Occipital lobe (tissue), 2 donors: ENCODE results near the gene FAM83E. TPM values are rescaled to one million over a fixed set of nuclear protein-coding genes. Genes with fewer than 3 reads are reported as not detected.

Experiments
- DNase-seq: peaks from one replicate; lab custom pipeline; 2025; lab: John Stamatoyannopoulos, UW
- total RNA-seq: library from RNA; depleted of rRNA; stranded (reverse); fragments of >200 nt; gene quantifications from one replicate; pipeline ENCODE4 v1.2.3, GENCODE V29; 2014

Gene FAM83E
- total RNA-seq, 1 donor from 2014 or later, result 0.47 TPM

DNA sequence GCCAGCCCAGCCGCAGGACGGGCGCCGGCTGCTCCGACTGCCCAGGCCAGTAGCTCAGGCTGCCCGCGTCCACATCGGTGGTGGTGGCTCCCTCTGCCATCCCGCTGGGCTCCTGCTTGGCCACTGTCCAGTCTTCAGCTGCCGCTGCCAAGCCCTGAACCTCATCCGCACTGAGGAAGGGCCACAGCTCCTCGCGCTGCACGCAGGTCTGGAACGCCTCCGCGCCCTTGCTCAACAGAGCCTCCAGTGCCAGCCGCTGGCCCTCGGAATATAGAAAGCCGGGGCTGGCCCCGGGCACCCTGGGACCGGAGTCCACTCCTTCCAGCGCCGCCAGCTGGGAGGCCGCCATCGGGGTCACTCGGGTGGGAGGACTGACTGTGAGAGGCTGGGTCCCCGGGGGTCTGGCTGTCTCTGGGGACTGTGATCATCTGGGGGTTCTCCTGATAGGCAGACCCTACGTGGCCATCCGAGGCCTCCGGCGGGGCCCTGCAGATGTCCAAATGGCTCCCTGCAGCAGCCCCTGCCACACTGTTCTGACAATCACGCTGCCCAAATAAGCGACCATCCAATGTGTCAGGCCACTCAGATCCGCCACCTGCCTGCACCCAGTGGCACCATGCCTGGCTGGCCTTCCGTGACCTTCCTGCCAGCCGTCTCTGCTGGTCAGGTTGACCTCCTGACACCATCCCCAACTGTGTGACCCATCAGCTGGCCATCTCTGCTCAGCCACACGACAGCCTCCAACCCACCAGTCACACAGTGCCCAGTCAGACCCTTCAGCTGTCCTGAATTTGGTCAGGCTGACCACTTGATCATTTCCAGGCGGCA, 1.6 kb downstream of the FAM83E start:
- DNase-seq, result no peak

DNA sequence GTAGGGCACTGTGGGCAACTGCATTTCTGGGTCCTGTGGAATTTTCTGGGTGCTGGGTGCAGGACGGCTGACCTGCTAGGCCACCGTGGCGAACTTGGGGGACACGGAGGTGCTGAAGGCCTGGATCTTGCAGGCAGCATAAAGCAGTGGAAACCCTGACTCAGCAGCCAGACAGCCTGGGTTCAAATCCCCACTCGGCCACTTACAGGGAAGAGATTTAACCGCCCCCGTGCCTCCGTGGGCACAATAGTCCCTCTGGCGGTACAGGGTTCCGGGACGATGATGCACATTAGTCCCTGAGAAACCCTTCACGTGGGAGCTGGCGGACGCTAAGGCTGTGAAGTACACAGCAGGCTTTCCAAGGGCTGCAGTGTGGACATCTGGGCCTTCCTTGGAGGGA, 3.0 kb downstream of the FAM83E start:
- no peak for DNase-seq

DNA sequence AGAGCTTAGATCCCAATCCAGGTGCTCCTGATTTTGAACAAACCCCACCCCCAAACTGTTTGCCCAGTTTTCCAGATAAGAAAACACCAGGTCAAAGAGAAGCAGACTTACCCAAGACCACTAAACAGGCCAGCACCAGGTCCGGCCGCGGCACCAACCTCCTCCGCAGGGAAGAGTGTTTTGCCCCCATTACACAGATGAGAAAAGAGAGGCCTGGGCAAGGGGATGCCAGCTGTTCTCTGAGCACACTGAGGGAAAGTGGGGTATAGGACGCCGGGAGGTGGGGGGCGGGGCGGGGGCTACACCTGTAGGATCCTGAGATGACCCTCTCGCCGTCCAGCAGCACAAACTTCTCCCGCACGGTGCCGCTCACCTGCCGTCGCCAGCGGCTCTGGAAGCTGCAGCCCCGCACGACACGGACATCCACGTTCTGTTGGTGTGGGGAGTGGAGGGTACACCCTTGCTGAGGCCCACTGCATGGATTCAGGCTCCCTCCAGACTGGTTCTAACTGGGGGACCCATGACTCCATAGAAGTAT, 5.2 kb downstream of the FAM83E start:
- no peak for DNase-seq

DNA sequence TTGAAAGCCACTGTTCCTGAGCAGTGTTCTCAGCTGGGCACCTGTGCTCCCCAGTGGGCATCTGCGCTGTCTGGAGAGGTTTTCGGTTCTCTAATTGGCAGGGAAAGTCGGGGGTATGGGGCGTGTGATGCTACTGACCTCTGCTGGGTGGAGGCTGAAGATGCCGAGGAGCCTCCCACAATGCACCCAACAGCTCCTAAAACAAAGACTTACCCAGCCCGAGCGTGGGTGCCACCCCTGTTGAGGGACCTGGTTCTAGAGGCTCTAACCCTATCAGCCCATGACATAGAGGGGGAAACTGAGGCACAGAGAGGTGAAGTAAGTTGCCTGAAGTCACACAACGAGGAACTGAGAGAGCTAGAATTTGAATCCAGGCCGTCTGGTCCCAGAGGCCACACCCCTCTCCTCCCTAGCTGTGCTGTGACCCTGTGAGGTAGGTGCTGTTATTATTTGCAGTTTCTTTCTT, 6.0 kb downstream of the FAM83E start:
- no peak for DNase-seq

DNA sequence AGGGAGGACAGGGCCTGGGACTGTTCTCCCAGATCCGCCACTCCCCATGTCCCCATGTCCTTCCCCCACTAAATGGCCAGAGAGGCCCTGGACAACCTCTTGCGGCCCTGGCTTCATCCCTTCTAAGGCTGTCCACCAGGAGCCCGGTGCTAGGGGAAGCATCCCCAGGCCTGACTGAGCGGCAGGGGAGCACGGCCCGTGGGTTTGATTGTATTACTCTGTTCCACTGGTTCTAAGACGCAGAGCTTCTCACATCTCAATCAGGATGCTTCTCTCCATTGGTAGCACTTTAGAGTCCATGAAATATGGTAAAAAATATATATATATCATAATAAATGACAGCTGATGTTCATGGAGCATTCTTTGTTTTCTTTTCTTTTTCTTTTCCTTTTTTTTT, 7.5 kb downstream of the FAM83E start:
- DNase-seq, result no peak

DNA sequence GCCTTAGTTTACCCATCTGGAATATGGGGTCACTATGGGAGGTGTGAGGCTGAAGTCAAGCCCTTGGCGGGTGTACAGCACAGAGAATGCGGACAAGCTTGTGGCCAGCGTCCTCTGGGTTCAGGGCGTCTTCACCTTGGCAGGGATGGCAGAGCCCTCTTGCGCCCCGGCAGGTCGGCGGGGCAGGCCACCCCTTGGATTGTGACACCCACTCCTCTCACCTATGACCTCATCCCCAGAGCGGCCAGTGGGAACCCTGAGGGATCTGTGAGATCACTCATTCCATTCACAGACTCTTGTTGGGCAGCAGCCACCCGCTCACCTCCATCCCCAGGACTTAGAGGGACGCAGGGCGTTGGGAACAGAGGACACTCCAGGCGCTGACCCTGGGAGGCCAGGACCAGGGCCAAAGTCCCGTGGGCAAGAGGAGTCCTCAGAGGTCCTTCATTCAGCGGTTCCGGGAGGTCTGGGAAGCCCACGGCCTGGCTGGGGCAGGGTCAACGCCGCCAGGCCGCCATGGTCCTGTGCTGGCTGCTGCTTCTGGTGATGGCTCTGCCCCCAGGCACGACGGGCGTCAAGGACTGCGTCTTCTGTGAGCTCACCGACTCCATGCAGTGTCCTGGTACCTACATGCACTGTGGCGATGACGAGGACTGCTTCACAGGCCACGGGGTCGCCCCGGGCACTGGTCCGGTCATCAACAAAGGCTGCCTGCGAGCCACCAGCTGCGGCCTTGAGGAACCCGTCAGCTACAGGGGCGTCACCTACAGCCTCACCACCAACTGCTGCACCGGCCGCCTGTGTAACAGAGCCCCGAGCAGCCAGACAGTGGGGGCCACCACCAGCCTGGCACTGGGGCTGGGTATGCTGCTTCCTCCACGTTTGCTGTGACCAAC, 8.2 kb downstream of the FAM83E start, which contains the start of gene SPACA4:
SPACA4 (plus strand) TSS at position 280 of the 896 bp plus-strand sequence; CDS start at position 517, 237 bp downstream.
- DNase-seq, result no peak

DNA sequence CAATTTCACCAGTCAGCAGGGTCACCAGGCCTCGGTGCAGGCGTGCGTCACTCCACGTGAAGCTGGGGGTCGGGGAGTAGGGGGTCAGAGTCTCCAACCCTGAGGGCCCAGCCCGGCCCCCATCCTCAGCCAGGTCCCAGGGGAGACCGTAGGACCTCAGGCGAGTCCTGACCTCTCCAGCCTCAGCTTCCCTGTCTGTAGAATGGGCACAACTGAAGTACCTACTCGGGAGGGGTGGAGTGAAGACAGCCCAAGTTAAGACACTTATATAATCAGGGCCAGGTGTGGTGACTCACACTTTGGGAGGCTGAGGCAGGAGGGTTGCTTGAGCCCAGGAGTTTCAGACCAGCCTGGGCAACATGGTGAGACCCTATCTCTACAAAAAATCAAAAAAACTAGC, 11.0 kb downstream of the FAM83E start:
- no peak for DNase-seq

DNA sequence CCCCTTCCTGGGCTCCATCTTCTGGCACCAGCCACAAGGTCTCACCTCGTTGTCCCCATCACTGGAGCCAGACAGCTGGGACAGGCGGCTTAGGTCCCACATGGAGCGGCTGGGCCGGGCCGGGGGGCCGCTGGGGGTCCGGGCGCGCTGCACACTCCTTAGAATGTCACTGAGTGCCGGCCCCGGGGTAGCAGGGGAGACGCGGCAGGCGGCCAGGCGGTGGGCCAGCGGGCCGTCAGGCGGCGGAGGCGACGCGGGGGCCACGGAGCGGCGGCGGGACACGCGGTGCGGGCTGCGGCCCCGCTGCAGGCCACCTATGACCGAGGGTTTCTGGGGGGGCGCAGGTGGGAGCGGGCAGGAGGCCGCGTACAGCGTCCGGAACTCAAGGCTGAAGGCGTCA, 11.4 kb downstream of the FAM83E start:
- no peak for DNase-seq

DNA sequence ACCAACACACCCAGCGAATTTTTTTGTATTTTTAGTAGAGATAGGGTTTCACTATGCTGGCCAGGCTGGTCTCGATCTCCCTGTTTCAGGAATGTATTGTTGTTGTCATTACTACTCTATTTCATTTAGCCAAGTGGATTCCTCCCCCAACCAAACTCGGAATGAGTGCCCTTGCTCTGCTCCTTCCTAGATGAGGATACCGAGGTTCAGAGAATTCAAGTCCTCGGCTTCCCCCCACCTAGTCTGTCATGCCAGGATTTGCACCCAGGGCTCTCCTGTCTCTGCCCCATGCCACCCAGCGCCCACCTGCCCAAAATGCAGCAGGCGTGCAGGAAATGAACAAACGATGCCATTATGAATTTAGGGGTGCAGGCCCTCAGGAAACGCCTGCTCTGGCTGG, 11.9 kb downstream of the FAM83E start:
- DNase-seq, result no peak

DNA sequence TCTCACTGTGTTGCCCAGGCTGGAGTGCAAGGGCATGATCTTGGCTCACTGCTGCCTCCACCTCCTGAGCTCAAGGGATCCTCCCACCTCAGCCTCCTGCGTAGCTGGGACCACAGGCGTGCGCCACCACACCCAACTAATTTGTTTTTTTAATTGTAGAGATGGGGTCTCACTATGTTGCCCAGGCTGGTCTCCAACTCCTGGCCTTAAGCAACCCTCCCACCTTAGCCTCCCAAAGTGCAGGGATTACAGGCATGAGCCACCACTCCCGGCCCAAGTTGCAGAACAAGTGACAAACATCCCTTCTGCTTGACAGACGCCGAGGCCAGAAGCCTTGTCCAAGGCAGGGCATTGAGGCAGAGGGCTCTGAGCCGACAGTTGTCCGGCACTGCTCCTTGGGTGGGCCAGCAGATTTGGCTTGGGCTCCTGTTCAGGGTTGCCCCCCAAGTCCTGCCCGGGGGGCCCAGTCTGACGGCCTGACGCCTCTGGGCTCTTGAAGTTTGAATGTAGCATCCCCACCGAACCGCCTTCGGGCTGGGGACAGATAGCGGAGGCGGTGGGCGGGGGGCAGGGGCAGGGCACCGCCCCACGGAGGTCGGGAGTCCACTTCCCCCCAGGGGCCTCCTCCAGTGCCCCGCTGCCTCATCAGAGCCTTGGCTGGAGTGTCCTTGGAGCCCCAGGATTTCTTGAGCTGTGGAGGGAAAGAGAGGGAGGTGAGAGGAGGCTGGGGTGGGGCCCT, 14.0 kb downstream of the FAM83E start:
- no peak for DNase-seq

DNA sequence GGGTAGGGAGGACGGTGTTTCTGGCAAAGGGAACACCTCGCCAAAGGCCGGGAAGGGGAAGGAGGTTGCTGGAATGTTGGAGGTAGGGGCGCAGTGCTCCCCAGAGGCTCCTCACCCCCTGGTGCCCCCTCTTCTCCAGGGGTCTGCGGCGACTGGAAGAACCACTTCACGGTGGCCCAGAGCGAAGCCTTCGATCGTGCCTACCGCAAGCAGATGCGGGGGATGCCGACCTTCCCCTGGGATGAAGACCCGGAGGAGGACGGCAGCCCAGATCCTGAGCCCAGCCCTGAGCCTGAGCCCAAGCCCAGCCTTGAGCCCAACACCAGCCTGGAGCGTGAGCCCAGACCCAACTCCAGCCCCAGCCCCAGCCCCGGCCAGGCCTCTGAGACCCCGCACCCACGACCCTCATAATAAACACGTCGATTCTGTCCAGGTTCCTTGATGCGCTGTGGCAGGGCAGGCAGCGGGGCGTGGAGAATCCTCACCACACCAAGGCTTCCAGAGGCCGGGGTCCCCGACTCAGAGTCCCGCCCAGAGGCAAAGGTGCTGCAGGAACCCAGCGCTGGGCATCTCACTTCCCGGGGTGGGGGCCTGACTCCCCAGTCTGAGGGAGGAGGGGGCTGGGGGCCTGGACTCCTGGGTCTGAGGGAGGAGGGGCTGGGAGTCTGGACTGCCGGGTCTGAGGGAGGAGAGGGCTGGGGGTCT, 15.7 kb downstream of the FAM83E start:
- DNase-seq, result no peak

DNA sequence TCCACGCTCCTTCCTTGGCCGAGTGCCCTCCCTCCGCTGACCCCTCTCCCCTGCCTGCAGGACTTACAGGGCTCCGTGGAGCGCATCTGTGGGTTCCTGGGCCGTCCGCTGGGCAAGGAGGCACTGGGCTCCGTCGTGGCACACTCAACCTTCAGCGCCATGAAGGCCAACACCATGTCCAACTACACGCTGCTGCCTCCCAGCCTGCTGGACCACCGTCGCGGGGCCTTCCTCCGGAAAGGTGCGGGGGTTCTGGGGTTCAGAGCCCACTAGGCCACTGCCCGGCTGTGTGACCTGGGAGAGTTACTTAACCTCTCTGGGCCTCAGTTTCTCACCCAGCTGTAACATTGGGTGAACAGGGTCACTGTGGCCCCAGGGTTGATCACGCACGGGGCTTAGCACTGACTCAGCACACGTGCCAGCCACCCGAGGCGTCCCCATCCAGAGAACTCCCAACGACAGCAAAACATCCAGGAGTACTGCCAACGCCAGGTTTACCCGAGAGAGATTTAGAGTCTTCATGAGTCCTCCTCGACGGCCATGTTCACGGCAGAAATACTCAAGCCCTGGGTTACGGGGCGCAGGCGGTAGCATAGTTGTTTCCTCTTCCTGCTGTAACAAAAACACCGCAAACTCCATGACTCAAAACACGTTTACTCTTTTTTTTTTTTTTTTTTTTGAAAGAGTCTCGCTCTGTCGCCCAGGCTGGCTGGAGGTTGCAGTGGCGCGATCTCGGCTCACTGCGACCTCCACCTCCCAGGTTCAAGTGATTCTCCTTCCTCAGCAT, 18.0 kb downstream of the FAM83E start:
- no peak for DNase-seq

DNA sequence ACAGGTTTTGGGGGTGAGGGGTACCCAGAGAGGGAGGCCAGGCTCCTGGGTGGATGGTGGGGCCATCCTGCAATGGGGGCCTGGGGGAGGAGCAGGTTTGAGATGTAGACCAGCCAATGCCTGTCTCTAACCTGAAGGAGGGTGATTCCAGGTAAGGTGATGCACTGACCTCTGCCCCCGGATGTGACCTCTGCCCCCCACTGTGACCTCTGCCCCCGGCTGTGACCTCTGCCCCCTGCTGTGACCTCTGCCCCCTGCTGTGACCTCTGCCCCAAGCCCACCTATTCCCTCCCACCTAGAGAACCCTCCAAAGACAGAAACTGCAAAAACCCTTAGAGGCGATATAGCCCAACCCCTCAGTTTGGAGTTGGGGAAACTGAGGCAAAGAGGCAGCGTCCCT, 18.6 kb downstream of the FAM83E start:
- no peak for DNase-seq

DNA sequence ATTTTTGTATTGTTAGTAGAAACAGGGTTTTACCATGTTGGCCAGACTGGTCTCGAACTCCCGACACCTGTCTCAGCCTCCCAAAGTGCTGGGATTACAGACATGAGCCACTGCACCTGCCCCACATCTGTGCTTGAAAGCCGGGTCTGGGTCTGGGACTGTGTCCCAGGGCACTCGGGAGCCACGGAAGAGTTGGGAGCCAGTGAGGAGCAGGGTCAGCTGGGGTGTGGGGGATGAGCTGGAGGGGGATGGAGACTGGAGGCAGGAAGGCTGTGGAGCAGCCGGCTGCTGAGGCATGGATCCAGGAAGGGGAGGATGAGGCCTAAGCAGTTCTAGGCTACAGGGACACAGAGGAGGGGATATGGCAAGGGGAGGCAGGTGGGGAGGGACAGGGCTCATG, 19.0 kb downstream of the FAM83E start:
- no peak for DNase-seq

DNA sequence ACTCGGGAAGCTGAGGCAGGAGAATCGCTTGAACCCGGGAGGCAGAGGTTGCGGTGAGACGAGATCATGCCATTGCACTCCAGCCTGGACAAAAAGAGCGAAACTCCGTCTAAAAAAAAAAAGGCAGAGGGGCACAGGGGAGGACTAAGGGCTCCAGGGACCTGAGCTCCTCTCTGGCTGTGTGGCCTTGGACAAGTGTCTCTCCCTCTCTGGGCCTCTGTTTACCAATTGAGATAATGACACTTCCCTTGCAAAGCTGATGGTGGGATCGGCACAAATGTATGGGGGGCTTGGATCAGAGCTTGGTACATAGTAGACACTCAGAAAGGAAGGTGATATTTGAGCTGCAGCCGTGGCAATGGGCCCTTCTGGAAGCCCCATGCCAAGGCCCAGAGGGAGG, 19.7 kb downstream of the FAM83E start:
- no peak for DNase-seq

DNA sequence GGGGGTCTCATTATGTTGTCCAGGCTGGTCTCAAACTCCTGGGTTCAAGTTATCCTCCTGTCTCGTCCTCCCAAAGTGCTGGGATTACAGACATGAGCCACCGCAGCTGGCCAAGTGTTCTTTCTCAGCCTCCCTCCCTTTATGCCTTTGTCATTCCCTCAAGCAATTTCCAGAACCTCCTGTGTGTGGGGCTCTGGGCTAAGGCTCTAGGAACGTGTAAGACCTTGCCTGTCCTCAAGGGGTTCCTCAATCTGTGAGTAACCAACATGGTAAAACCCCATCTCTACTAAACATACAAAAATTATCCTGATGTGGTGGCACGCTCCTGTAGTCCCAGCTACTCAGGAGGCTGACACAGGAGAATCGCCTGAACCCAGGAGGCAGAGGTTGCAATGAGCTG, 23.9 kb downstream of the FAM83E start:
- no peak for DNase-seq

DNA sequence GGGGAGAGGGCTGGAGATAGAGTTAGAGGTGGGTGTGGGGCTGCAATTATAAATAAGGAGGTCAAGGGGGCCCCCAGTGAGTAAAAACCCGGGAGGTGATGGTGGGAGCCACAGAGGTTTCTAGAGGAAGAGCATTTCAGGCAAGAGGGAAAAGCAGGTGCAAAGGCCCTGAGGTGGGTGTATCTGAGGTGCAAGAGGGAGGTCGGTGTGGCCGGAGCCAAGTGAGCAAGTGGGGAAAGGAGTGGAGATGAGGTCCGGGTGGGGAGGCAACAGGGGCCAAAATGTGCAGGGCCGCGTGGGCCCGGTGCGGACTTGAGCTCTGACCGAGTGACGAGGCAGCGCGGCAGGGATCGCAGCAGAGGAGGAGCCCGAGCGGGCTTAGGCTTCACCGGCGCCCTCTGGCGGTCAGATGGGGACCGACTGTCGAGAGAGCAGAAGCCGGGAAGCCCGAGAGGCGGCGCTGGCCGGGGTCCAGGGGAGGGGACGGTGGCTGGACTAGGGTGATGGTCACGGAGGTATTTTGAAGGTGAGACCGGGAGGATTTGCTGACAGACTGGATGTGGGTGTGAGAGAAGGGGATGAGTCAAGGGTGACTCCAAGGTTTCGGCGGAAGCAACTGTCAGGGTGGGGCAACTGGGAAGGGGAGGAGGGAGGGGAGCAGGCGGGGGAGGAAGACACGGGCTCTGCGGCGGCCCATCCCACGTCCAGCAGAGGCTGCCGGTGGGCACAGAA, 26.0 kb downstream of the FAM83E start:
- DNase-seq, result peak; percentile 77

DNA sequence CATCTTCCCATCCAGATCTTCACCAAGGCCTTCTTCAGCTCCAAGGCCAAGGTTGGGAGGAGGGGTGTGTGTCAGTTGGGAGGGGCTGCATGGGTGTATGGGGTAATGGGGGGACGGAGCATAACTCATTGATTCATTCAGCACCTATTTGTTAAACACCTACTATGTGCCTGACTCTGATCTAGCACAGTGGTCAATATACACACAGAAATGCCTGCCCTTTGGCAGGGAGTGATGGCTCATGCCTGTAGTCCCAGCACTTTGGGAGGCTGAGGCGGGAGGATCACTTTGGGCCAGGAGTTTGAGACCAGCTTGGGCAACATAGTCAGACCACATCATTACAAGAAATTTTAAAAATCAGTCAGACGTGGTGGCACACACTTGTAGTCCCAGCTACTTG, 27.5 kb downstream of the FAM83E start:
- no peak for DNase-seq

DNA sequence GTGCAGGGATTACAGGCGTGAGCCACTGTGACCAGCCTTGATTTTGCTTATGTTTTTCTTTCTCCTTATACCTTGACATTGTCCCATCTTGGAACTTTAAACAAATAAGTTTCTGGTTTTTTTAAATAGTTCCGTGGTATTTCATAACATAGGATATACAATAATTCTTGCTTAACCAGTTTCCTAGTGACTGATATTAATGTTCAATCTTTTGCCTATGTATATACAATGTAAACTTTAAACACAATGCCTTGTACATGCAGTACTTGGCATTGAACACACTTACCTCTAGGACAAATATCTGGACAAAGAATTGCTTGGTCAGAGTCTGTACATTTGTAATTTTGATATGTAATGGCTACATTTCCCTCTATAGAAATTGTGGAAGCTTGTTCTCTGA, 32.7 kb downstream of the FAM83E start:
- no peak for DNase-seq
